Measurements from ENCODE around the gene CD274.

DNA sequence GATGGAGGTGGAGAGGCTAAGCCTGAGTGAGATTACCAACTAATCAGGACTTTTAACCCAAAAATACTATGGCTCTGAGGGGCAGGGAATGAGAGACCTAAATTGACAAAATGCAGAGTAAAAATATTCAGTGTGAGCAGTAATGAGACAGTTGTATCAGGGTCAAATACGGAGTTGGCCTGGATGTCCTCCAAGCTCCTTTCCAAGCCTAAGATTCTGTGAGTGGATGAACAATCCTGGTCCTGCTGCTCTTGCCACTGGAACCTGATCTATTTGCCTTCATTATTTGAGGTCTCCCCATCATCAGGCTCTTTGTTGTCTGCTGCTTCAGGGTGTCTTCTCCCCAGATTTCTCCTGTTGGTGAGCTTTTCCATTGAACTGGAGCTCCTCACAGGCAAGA lies 61.1 kb downstream of the CD274 start:
- TF ChIP-seq, protein P1, sequence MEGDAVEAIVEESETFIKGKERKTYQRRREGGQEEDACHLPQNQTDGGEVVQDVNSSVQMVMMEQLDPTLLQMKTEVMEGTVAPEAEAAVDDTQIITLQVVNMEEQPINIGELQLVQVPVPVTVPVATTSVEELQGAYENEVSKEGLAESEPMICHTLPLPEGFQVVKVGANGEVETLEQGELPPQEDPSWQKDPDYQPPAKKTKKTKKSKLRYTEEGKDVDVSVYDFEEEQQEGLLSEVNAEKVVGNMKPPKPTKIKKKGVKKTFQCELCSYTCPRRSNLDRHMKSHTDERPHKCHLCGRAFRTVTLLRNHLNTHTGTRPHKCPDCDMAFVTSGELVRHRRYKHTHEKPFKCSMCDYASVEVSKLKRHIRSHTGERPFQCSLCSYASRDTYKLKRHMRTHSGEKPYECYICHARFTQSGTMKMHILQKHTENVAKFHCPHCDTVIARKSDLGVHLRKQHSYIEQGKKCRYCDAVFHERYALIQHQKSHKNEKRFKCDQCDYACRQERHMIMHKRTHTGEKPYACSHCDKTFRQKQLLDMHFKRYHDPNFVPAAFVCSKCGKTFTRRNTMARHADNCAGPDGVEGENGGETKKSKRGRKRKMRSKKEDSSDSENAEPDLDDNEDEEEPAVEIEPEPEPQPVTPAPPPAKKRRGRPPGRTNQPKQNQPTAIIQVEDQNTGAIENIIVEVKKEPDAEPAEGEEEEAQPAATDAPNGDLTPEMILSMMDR (IDR thresholded peaks at IDR 0.05) = no peak
- TF ChIP-seq POLR2A (IDR thresholded peaks at IDR 0.05) = no peak

Data from heart left ventricle (tissue), 13 donors.